Measurements from ENCODE around the gene MAST1. TPM values are rescaled to one million over a fixed set of nuclear protein-coding genes. Genes with fewer than 3 reads are reported as not detected.
A peak's percentile ranks its signal among the peaks of the same experiment; 100 is the strongest.

Gene MAST1
- total and polyA plus RNA-seq, 2 experiments from 2014 or later, result 13.9 to 19.9 TPM

- Histone ChIP-seq H3F3A (replicated peaks; ENCODE audit: low read depth) (peaks cover 12% of the 10 kb centered on the region; the same call in 1 of the 2 replicates), H4K20me1 (replicated peaks; ENCODE audit: insufficient read depth) (peaks cover 6% of the 10 kb centered on the region; the same call in 1 of the 2 replicates), H3K36me3 (ENCODE audit: insufficient read depth) (peaks cover 17% of the 10 kb centered on the region), H2AFZ (no peak overlapping the region), H3K27me3 (ENCODE audit: insufficient read depth) (peaks cover 13% of the 10 kb centered on the region), H3K4me3 (no peak overlapping the region), H3K79me2 (replicated peaks; ENCODE audit: insufficient read depth) (no peaks in the 10 kb centered on the region), H3K9me2 (ENCODE audit: insufficient read depth) (no peaks in the 10 kb centered on the region; the same call in 1 of the 2 replicates), H3K4me1 (ENCODE audit: insufficient read depth) (no peaks in the 10 kb centered on the region), H3K27ac (ENCODE audit: low read depth) (0 out of 2 replicates have a peak overlapping the region, but pooled peaks have one; percentile 66), H3K4me2 (no peak overlapping the region)
- H3K4me3 Mint-ChIP-seq, result no peak overlapping the region
- no peak overlapping the region for H3K27ac Mint-ChIP-seq
- H3K27me3 Mint-ChIP-seq (ENCODE audit: insufficient read depth, low read depth, poor library complexity), result peaks cover 36% of the 10 kb centered on the region
- H3K4me1 Mint-ChIP-seq, result no peaks in the 10 kb centered on the region; the same call in 2 of the 3 replicates
- DNase-seq (ENCODE audit: low spot score), result no peak
- no peak for TF ChIP-seq CTCF (conservative IDR thresholded peaks at IDR 0.05; ENCODE audit: low read depth in 2 of 2)
- TF ChIP-seq POLR2AphosphoS5 (IDR thresholded peaks at IDR 0.05; ENCODE audit: low read depth), result no peak
- TF ChIP-seq CREB1 (CRISPR knock-in tag; IDR thresholded peaks at IDR 0.05; ENCODE audit: low read depth), result no peak
- no peak for TF ChIP-seq STAT1 (IDR thresholded peaks at IDR 0.05; ENCODE audit: unreplicated experiment)
- TF ChIP-seq JUNB (IDR thresholded peaks at IDR 0.05; ENCODE audit: unreplicated experiment), result no peak
- TF ChIP-seq ZNF462 (CRISPR knock-in tag; IDR thresholded peaks at IDR 0.05), result no peak
- no peak for TF ChIP-seq ETS1 (IDR thresholded peaks at IDR 0.05)
- TF ChIP-seq ZNF114 (CRISPR knock-in tag; IDR thresholded peaks at IDR 0.05), result no peak
- no peak for TF ChIP-seq NANOG (IDR thresholded peaks at IDR 0.05; ENCODE audit: borderline replicate concordance)
- peaks cover 62% of the 10 kb centered on the region for H3K36me3 Mint-ChIP-seq (ENCODE audit: low read depth)
- ATAC-seq, result no peak
- peaks cover 11% of the 10 kb centered on the region; the same call in 2 of the 3 replicates for H3K9me3 Mint-ChIP-seq
These were observed 82.7 kb downstream of the MAST1 start for GRCh38 chr19:12921047-12921446.

Data from GM23338 (cell line).